HG02840 (cell line): ENCODE measurements around the gene SLC25A25.
"Not testable (repeated sequence)": the region's sequence is repeated elsewhere in the genome, so short reads cannot be mapped to it uniquely, and the experiment has no call there.

Experiments used
- ATAC-seq: cut with Tn5 transposase; IDR thresholded peaks from one replicate; pipeline ENCODE4 v1.9.1; 2021; ENCODE audit warnings: mild to moderate bottlenecking, moderate library complexity, moderate number of reproducible peaks; ENCODE audit not compliant: unreplicated experiment, low FRiP score

Gene SLC25A25

DNA sequence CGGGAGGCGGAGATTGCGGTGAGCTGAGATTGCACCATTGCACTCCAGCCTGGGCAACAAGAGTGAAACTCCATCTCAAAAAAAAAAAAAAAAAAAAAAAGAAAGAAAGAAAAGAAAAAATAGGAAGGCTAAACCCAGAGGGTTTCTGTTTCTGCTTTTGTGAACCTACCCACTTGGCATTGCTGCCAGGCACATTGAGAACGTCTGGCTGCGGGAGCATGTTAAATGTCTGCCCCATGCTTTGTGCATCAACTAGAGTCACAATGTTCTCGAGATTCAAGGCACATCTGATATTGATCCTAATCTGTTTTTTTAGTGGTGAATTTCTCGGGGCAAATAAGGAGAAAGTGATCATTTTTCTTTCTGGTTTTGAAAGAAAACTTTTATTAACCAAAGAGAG is 2.8 kb downstream of the SLC25A25 start:
- no peak for ATAC-seq

DNA sequence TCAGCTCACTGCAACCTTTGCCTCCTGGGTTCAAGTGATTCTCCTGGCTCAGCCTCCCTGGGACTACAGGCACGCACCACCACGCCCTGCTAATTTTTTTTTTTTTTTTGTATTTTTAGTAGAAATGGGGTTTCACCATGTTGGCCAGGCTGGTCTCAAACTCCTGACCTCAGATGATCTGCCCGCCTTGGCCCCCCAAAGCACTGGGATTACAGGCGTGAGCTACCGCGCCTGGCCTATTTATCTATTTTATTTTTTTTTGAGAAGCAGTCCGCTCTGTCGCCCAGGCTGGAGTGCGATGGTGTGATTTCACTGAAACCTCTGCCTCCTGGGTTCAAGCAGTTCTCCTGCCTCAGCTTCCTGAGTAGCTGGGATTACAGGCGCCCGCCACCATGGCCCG is 3.4 kb downstream of the SLC25A25 start:
- ATAC-seq: not testable (repeated sequence)

DNA sequence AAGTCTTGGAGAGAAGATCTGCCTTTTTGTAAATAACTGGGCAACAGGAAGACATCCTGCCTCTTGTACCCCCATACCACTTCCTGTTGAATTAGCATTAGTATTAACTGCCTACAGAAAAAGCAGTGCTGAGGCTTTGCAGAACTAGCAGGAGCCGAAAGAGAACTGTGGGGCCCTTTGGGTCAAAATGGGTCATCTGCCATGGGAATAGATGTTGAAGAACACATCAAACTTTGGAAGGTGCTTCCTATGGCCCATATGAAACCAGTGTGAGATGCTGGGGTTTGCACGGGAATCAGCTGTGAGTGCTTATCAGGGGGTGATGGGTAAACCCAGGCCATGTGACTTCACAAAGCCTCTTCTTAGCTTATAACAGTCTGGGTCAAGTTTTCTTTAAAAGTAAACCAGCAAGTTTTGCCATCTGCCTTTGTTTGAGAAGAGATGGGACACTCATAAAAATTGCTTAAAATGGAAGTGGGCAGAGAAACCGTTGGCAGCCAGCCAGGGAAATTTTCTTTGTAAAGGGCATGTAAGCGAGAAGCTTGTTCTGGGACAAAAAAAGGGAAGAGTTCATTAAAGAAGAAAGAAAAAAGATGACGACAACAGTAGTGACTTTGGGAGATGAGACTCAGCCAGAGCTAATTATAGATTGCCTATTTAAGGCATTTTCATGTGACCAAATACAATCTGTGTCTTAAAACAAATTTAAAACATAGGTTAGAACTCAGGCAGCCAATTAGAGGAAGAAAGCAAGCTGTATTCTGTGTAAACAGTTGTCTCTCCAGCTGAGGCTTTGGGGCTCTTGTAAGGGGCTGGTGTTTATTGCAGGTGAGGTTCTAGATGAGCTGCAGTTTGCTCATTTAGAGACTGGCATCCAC is 4.4 kb downstream of the SLC25A25 start:
- no peak for ATAC-seq

DNA sequence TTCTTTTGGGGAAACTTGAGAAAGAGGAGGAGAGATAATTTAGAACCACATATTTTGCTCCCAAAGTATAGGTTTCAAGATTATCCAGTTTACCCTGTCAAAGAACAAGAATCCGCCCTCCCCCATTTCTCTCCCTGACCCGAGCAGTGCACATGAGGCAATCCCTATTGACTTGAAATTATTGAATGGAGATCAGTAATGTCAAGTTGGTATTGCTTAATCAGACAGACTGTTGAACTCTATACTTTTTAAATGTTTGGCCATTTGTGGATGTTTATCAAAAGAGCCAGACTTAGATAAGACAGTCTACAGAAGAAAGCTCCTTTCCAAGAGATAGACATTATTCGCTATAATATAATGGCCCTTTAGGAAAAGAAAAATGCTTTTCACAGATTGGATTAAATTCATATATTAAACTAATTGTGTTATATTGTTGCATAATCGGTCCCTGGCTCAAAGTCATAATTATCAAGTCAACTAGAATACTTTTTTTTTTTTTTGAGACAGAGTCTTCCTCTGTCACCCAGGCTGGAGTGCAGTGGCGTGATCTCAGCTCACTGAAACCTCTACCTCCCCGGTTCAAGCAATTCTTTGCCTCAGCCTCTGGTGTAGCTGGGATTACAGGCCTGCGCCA is 5.3 kb downstream of the SLC25A25 start:
- no peak for ATAC-seq

DNA sequence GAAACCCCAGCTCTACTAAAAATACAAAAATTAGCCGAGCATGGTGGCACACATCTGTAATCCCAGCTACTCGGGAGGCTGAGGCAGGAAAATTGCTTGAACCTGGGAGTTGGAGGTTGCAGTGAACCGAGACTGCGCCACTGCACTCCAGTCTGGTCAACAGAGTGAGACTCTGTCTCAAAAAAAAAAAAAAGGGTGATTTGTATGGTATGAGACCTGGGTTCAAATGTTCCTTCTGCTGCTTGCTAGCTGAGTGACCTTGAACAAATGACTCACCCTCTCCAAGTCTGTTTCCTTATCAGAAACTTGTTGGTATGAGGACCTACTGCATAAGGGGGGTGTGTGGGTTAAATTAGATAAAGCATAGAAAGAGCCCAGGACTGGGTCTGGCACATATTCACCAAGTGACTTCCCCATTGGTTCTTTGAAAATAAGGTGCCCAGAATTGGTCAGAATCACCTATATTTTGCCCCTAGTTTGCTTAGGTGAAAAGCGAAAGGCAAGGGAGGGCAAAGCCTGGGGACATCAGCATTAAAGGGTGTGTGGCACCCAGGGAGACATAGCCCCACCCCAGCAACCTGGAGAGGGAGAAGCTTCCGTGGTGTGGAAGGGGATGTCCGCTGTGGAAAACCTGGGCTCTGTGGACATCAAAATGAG is 9.9 kb downstream of the SLC25A25 start:
- ATAC-seq: no peak

DNA sequence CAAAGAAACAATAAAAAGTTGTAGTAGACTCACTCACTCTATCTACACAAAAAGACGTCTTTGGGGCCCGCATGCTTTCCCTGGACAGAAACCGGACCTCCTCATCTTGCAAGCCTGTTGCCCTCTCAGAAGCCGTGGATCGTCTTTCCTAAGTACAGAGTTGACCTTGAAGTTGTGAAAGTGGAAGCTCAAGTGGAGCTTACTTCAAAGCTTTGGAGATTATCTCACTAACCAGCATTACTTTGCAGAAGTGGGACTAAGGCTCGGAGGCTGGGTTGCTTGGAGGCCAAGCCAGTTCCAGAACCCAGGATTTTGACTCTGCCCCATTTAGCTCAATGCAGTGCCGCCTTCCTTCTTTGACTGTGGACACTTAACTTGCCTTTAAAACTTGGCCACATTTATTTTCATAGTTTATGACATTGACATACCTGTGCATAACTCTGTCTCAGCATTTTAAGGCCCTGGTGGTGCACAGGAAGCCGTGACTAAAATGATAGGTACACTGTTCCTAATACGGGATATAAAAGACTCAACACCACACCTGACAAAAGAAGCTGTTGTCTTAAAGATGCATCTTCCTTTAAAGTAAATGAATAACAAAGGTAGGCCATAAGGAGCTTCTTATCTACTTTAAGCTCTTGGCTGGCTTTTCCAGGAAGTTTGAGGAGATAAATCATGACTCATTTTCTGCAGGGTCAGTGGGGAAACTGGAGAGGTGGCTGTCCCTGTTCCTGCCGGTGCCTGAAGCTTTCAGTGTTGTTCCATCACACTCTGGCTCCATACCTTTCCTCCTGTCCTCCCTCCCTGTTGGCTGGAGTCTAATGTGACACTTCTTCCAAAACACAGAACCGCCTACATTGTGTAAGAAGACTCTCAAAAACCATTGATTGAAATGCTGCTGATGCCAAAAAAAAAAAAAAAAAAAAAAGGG is 10.7 kb downstream of the SLC25A25 start:
- no peak for ATAC-seq

DNA sequence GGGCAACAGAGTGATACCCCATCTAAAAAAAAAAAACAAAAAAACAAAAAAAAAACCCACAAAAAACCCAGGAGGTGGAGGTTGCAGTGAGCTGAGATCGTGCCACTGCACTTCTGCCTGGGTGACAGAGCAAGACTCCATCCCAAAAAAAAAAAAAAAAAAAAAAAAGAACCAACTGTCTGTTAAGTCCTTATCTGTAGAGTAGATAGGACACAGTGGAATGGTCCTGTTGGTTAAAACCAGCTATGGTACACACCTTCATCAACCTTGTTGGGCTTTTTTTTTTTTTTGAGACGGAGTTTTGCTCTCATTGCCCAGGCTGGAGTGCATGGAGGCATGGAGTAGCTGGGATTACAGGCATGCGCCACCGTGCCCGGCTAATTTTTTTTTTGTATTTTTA is 12.2 kb downstream of the SLC25A25 start:
- no peak for ATAC-seq

DNA sequence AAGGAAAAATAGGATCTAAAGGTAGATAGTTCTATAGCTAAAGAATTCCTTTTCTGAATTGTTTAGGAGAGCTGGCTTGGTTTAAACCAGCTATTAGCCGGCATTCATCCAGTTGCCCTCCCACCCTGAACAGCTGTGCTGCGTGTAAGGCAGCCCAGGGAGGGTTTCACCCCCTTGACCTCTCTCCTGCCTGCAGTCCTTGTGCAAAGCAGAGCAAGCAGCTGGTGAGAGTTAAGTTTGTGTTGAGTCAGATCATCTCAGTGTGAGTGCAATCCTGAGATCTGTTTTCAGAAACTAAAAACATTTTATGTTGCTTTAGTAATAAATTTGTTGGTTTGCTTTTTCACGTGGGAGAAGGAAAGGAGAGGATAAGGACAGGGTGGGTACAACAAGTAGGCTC is 13.0 kb downstream of the SLC25A25 start:
- ATAC-seq: no peak

DNA sequence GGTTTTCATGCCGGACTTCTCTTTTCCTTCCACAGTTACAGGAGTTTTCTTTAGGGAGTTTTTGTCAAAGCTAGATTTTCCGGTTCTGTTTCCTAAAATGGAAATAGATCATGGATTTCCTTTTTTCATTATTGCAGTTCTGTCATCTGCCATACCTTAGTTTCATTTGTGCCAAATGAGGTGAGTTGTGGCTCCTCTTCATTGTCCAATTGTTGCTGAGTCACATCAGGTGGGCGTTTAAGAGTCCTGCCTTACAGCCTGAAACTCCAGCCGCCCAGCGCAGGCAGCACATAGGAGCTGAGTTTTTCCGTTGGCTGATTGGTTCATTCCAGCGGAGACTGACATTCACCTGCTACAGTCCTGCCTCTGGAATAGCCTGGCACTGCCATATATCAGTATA is 14.1 kb downstream of the SLC25A25 start:
- ATAC-seq: no peak

DNA sequence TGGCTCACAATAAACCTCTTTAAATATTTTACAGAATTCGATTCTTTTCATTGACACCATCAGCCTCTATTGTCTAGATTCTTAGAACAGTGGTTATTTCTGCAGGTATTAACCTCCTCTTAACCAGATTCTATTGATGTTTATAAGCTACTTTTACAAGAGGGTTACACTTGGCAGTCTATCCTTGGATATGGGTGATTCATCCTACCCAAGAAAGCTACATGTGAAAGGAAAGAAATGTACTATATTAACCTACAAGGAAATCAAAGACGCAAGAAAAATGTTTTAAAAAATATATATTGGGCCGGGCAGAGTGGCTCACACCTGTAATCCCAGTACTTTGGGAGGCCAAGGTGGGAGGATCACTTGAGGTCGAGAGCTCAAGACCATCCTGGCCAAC is 16.7 kb downstream of the SLC25A25 start:
- no peak for ATAC-seq

DNA sequence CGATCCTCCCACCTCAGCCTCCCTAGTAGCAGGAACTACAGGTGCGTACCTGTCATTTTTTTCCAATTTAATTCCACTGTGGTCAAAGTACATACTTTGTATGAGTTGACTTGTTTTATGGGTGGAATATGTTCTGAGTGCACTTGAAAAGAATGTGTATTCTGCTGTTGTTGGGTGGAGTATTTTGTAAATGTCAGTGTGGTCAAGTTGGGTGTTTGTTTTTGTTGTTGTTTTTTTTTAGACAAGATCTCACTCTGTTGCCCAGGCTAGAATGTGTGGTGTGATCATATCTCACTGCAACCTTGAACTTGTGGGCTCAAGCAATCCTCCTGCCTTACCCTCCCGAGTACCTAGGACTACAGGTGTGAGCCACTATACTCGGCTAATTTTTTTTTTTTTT is 17.9 kb downstream of the SLC25A25 start:
- no peak for ATAC-seq

DNA sequence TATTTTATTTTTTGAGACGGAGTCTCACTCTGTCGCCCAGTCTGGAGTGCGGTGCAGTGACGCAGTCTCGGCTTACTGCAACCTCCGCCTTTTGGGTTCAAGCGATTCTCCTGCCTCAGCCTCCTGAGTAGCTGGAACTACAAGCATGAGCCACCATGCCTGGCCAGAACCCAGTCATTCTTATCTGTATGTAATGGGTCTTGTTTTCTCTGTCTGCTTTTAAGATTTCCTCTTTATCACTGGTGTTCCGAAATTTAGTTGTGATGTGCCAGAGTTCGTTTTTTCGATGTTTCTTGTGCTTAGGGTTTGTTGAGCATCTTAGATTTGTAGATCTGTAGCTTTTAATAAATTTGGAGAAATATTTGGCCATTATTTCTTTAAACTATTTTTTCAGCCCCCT is 19.2 kb downstream of the SLC25A25 start:
- ATAC-seq: no peak

DNA sequence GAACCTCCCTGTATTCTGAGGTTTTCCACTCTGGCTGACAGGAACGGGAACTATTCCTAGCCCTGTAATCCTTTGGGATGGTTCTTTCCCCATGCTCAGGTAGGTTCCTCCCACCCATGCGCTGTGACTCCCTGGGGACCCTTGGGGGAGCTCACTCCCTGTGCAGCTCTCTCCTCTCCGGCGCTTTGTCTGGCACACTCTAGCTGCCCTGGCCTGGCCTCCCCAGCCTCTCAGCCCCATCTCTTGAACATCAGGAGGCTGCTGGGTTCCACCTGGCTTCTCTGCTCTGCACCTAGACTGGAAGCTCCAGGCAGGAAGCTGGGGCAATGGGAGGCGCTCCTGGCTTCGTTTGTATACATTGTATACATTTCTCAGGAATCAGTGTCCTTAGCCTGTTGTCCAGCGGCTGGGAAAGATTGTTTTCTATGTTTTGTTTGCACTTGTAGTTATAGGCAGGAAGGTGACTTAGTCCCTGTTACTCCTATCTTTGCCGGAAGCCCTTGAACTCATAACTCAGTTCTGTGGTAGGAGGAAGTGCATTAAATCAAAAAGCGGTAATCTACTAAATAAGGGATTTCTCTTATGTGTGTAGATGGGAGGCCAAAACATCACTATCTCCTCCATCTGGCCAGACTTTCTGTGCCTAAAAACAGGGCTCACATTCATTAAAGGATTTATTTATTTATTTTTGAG is 20.4 kb downstream of the SLC25A25 start:
- ATAC-seq: no peak

DNA sequence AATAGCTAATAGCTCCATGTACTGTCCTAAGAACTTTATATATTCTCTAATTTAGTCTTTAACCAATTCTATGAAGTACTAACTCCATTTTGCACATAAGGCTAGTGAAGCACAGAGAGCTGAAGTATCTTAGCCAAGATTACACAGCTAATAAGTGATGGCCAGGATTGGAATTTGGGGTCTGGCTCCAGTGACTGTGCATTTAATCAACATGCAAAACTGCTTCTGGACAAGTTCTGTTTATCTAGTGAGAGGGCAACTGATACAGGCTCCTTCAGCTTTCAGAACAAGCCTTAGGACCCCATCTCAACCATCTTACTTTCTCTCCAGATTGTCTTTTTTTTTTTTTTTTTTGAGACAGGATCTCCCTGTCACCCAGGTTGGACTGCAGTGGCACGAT is 21.3 kb downstream of the SLC25A25 start:
- ATAC-seq: no peak

DNA sequence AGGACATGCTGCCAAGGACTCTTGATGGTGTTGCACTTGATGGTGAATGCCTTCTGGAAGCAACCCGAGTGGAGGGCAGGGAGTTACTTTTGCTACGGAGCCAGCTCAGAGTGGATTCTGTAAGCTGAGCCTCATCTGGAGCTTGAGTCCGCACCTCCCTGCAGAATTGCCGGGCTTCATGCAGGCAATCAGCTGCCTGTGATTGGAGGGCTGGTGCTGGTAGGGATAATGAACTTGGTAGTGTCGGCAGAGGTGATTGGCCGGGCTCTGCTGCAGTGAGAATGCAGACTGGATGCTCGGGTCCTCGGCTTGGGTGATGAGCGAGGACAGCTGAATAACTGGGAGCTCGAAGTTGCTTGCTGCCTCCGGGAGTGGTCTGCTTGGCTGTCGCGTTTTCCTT is 23.1 kb downstream of the SLC25A25 start:
- no peak for ATAC-seq

DNA sequence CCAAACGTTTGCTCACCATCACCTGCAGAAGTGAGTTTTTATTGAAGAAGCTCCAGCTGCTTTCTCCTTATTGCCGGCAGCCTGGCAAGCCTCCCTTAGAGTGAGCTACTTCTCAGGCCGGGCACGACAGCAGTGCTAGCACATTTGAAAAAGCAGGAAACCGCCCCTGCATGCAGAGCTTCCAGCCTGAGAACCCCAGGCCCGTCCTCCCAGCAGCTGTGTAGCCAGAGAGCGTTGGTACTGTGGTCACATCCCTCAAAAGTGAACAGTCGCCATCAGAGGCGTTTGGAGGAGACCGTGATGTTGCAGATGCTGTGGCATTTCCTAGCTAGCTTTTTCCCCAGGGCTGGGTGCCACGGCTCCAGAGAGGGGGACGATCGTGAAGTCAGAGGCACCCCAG is 23.5 kb downstream of the SLC25A25 start:
- no peak for ATAC-seq

DNA sequence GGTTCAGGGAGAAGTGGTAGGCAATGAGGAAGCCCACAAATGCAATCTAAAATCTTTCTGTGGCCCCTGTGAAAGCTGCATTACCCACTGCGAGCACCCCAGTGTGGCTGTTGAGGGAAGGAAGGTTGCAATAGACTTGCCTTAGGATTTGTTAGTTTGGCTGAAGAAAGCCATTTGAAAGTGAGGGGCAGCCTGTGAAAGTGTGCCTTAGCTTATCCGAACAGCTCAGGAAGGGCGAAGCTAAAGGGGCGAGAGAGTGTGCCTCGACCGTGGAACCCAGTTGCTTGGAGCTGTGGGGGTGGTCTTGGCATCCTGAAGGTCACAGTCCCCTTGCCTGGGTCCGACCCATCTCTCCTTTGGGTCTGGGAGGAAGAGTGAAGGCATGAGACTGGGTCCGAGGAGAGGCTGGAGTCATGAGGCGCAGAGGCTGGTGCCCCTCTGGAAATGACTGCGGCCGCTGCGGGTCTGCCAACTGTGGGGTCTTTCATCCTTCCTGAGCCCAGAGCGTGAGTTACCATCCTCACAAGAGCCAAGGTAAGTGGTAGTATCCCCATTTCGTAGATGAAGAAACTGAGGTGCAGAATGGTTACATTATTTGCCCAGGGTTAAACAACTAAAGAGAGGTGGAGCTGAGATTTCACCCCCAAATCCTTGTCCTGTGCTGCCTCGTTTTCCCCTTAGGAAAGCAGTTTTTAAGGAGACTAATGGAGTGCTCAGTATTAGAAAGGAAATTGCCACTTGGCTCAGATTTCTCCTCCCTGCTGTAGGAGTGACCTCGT is 24.4 kb downstream of the SLC25A25 start:
- no peak for ATAC-seq

DNA sequence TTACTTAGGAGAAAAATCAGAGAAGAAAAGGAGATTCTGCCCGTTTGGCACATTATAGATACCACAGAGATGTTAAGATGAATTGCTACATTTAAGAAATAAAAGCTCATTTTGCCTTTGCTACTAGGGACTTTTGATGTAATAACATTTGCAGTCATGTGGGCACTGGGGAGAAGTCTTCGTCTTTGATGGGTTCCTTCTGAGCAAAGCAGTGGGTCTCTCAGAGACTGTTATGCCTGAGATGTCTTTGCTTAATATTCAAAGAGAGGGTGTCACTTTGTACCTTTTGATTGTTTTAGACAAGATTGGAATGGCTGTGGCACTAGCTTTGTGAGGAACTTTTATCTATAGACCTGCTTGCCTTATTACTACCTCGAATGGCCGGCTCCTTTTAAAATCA is 25.0 kb downstream of the SLC25A25 start:
- no peak for ATAC-seq
